Keratinocyte (primary cell): ENCODE data around the gene DBI.

Source experiments
- EZH2 ChIP-seq: IDR thresholded peaks from one replicate; pipeline ENCODE4 v1.6.1; 2012; ENCODE audit warnings: inconsistent platforms, mild to moderate bottlenecking, low read length, moderate library complexity
- TF ChIP-seq, protein P1 (sequence below), 3 experiments: IDR thresholded peaks in 1 of 3; conservative IDR thresholded peaks in 1 of 3; optimal IDR thresholded peaks in 1 of 3; 2 replicates in 2 of 3; 3 replicates in 1 of 3; pipeline versions ENCODE3 to v1.5.1; 2011; ENCODE audit warnings: low read length in 3 of 3, mild to moderate bottlenecking in 3 of 3, moderate library complexity in 2 of 3, control low read depth in 1 of 3, inconsistent platforms in 1 of 3; ENCODE audit not compliant: insufficient read depth in 2 of 3; ENCODE audit errors: extremely low read depth in 1 of 3

DNA sequence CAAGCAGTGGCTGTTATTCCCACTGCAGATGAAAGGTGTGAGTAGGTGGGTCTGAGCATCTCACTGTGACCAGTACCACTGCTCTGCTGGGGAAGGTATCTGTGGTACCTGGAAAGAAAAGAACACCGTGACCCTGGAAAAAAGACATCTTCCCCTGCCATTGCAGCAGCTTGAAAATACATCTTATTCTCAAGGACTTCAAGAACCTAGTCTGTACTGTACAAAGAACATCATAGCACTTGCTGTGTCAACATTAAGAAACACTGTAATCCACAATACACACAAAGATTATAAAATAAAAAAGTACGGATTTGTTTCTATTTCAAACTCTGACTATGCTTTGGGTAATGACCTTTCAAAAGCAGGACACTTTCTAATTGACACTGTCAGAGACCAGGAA is 29.0 kb upstream of the DBI start:
- TF ChIP-seq, protein P1, sequence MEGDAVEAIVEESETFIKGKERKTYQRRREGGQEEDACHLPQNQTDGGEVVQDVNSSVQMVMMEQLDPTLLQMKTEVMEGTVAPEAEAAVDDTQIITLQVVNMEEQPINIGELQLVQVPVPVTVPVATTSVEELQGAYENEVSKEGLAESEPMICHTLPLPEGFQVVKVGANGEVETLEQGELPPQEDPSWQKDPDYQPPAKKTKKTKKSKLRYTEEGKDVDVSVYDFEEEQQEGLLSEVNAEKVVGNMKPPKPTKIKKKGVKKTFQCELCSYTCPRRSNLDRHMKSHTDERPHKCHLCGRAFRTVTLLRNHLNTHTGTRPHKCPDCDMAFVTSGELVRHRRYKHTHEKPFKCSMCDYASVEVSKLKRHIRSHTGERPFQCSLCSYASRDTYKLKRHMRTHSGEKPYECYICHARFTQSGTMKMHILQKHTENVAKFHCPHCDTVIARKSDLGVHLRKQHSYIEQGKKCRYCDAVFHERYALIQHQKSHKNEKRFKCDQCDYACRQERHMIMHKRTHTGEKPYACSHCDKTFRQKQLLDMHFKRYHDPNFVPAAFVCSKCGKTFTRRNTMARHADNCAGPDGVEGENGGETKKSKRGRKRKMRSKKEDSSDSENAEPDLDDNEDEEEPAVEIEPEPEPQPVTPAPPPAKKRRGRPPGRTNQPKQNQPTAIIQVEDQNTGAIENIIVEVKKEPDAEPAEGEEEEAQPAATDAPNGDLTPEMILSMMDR (optimal IDR thresholded peaks at IDR 0.05 in 1 of 3, IDR thresholded peaks at IDR 0.05 in 1 of 3, conservative IDR thresholded peaks at IDR 0.05 in 1 of 3; ENCODE audit: extremely low read depth in 1 of 3, insufficient read depth in 2 of 3, low read length in 3 of 3) = no peak
- no peak for TF ChIP-seq EZH2
